NCI-H1694 treated with DMSO at 0.1 percent for 48 hours (cell line): Measurements from ENCODE around the gene MGMT.

ENCODE experiments used
- DNase-seq: peaks from one replicate; lab custom pipeline; 2025; lab: John Stamatoyannopoulos, UW

The MGMT gene

DNA sequence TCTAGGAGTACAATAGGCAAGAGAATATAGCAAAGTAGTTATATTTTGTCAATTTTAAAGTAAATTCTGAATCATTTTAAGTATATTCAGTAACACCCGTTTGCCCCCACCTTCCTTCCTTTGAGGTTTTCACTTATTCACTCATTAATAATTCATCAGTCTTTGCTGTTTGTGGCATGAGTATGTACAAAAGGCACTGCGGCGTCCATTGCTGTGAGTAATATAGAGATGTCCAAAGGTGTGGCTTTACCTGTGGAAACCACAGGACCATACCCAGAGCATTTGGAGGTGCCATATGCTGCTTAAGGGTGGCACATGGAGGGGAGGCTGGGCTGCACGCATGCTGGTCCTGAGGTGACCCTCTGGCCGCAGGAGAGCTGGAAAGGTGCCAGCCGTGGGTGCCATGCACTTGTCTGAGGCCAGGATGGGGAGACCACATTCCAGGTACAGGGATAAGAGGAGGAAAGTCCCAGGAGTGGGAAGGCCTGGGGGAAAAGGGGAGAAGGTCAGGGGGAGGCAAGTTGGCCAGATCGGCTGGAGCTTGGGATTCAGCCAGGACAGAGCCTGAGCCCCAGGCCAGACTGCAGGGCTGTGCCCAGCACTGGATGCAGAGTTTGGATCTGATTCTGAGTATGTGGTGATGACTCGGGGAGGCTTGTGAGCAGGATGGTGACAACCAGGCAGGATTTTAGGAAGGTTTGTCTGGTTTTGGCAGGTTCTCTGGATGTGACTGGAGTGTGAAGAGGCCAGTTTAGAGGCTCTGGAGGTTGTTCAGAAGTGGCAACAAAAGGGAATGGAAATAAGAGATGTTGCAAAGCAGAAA lies 223.4 kb downstream of the MGMT start:
- DNase-seq = no peak

DNA sequence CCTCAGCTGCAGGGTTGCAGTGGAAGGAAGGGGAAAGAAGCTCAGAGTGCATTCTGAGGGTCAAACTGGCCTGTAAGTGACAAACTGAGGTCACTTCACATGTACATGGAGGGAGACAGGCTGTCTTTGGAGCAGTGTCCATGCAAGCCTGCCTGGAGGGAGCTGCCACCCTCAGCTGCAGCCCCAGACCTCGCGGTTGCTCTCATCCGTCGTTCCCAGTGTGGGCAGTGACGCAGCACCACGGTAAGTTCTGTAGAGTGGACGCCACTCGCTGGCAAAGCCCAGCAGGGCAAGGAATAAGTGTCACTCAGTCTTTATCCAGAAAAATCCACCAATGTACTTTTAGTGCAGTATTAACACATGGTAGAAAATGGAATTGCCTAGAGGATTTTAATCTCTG lies 225.7 kb downstream of the MGMT start:
- no peak for DNase-seq

DNA sequence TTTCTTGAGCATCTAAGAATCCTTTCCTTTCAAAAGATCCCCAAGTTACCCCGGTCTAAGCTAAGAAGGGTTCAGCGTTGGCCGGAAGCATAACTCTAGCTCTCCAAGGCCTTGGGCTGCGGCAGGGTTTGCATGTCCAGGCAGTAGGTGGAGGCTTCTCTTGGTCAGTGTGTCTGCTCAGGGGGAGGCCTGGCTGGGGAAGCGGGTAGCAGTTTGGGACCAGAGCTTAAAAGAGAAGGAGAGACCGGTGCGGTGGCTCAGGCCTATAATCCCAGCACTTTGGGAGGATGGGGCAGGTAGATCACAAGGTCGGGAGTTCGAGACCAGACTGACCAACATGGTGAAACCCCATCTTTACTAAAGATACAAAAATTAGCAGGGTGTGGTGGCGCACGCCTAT lies 226.3 kb downstream of the MGMT start:
- no peak for DNase-seq

DNA sequence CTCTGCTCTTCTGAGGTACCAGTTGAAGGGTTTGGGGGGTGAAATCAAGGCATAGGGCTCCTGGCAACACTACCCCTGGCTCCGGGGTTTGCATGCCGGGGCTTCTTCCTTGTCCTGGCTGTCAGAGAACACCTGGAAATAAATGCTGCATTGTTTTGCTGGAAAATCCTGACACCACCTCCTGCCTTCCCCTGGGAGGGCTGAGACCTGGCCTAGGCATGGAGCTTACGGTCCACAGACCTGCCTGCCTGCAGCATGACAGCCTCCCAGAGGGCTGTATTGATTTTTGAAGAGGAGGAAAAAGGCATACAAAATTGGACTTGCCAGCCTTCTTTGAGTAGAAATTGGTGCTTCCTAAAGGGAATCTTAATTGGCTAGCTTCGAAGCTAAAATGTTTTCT lies 227.1 kb downstream of the MGMT start:
- DNase-seq = no peak

DNA sequence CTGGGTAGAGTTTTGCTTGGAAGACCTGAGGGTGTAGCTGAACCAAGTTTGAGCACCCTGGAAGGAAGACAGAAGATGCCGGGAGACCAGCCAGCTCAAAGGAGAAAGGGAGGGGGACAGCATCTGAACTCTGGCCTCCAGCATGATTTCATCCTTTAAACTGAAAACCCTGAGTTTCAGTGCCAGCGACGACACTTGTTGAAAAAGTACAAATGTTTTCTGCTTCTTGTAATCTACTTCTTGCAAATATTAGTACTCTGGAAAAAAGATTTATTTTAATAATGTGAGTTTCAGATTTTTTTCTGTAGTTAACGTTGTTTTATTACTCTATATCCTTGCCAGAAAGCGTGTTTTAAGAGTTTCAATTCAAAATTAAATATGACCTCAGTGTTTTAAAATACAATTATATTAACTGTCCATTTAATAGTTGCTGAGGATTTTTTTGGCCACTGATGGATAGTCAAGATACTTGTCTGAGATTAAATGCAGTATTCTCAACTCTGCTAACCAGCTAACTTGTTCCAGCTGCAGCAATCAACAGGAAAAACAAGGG lies 227.7 kb downstream of the MGMT start:
- no peak for DNase-seq

DNA sequence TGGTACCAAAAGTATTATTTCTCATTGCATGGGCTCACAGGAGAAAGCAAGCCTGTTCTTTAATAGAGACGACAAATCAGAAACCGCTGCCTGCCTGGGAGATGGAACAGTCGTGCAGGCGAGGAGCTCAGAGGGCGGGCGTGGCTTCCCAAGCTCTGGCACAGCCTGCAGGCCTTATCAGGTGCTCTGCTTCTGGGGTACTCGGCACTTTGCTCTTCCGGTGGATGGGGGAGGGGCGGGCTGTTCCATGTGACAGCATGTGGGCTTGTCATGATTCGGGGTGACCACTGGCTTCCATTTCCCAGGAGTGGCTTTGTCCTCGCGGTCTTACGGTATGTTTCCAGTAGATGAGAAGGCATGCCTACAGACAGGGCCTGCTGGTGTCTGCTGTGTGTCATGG lies 228.6 kb downstream of the MGMT start:
- DNase-seq = no peak

DNA sequence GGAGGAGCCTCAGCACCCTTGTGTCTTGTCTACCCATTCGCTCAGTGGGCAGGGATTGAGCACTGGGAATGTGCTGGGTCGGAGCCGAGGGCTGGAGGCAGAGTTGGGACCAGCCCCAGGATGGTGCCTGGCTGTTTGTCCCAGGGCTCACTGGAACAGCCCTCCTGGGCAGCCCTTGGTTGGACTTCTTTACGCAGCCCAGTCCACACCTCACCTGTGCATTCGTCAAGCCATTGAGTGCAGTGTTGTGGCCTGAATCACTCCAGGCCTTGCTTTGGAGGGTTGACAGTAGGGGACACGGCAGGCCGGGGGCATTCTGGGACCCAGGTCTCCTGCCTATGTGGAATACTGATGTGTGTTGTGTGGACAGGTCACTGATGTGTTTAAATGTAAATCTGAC lies 229.6 kb downstream of the MGMT start:
- no peak for DNase-seq

DNA sequence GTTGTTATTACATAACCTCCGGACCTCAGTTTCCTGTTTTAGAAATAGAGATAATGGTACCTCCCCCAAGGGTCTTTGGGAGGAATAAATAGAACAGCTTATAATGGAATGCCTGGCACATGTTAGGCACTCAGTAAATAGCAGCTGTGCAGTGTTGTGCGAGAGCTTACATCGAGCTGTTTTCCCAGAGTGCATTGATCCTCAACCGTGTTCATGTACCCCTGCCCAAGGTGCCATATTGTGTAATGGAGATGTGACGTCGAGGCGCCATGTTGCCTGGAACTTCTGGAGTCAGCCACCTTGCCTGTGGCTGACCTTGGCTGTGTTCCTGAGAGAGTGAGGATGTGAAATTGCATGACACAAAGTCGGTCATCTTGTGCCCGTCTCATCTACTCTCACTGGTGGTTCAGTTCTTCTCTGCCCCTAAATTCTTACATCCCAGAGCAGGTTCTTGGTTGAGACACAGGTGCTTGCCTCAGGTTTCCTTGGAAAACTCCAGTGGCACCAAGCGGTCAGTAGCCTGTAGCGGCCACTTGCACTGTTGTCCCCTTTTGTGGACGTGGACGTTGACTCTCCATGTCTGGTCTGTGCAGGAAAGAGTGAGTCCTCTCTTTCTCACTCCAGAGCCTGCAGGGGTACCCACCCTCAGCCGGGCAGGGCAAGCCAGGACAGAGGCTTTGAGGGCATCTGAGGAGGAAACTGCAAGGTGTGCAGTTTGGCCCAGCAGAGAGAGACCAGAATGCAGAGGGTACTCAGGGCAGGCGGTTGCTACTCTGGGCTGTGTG lies 230.6 kb downstream of the MGMT start:
- DNase-seq = no peak

DNA sequence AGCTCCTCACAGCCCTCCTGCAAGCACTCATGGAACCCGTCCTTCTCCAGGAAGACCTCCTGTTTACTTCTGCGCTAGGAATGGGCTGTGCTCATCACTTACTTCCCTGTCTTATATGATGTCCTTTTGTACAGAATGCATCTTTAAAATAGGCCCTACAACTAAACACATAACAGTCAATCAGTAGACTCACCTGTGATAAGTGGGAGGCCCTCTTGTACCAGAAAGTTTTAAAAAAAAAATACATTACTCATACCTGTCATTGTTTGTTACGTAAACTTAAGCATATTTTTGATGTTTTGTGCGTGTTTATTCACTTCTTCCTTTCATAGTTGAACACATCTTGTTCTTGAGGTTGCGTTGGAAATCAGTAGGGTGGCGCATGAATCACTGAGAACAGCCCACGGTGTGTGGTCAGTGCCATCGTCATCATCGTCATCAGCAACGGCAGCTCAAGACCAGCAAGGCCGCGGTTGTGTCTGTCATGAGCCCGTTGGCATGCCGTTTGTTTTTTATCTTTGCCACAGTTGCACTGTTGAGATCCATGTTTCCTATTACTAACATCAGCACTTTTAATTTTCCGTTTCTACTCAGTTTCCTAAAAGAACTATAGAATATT lies 232.8 kb downstream of the MGMT start:
- no peak for DNase-seq

DNA sequence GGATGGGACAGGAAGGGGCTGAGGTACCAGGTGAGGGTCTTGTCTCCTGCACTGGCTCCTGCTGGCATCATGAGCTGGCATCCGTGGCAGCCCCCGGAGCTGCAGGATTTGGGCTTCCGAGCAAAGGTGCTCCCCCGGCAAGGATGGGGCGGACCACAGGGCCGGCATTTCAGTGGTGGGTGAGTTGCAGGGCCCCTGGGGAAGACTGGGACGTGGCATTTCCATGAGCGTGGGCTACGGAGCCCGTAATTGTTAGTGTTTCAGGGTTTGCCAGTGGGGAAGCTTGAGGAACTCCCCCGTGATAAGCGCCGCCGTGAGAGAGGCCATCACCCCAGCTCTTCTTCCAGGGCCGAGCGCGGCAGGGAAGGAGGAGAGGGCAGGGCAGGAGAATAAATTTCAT lies 235.6 kb downstream of the MGMT start:
- no peak for DNase-seq

DNA sequence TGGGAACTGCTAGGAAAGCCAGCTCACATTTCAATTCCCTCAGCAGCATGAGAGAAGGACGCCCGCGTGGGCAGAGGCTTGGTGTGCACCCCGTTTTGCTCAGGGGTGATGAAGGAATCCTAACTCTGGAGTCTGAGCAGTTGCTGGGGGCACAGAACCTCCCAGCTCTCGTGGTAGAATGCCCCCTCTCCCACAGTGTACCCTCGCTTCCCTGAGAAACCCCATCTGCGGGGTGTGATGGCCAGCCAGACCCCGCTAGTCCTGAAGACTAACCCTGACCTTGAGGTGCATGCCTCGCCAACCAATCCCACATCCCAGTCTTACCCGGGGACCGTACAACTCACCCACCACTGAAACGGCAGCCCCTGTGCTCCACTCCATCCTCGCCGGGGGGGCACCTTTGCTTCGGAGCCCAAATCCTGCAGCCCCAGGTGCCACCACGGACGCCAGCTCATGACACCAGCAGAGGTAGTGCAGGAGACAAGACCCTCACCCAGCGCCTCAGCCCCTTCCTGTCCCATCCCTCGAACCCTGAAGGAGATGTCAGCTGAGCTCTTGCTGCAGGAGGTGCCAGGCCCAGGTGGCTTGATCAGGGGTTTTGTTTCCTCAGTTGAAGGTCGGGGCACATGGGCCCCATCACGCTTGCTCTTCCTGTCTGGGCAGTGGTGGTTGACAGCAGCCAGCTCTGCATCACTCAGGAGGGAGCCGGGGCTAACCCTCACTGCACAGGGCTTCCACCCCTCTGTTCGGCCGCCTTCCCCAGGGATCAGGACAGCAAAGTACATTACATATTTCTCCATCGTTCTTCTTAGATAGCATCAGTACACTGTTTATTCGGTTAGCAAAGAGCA lies 236.5 kb downstream of the MGMT start:
- DNase-seq = no peak

DNA sequence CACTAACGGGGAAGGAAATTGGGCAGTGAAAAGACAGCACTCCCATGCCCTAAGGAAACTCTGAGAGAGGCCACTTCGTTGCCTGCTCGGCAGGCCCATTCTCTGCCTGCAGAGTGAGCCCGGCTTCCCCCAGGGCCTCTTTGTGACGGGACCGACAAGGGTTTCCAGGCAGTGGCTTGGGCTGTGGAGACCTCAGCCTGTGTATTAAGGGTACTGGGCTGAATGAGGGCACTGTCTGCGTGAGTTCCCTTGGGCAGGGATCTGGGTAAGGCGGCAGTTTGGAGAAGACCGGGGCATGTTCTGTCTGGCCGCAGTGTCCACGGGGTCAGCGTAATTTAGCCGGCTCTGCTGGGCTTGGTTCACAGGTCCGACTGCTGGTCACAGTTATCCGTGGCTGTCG lies 237.2 kb downstream of the MGMT start:
- no peak for DNase-seq

DNA sequence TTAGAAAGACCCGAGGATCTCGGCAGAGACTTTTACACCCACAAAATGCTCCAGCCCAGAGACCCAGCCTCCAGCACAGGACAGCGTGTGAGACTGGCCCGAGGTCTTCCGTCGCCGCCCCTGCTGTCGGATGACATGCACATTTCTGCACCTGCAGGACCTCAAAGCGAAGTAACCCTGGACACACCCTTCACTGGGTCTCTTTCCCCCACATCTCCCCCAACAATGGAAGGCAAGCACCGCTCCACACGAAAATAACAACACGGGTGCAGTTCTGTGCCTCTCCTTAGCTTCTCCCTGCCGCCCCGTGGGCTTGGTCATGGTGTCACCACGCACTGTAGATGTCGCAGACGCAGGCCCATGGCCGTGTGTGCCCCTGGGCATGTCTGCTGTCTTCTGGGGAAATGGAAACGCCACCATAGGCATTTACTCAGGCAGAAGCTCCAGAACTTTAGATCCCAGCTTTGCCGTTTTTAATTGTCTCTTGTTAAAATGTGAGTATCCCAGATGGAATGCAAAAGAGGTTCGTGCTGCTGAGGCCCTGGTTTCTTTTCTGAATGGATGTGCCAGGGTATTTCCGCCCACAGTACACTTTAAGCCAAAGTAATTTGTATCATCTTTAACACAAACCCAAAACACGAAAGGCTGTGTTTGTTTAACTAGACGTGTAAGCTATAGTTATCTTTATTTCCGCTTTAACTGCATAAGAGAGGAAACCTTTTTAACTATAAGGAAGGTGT lies 237.9 kb downstream of the MGMT start:
- DNase-seq = no peak

DNA sequence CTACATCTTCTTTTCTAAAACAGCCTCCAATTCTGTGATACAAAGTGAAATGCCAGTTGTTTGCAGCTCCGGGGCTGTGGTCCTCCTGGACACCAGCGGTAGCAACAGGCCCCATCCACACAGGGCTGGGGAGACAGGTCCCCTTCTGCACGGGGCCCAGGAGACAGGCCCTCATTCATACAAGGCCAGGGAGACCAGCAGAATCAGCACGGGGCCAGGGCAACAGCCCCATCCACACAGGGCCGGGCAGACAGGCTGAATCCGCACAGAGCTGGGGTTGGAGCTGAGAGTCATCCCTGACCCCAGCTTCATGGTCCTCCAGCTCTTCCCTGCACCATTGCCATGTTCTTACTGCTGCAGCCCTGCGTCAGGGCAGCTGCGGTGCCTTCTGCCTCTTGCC lies 238.6 kb downstream of the MGMT start:
- DNase-seq = no peak

DNA sequence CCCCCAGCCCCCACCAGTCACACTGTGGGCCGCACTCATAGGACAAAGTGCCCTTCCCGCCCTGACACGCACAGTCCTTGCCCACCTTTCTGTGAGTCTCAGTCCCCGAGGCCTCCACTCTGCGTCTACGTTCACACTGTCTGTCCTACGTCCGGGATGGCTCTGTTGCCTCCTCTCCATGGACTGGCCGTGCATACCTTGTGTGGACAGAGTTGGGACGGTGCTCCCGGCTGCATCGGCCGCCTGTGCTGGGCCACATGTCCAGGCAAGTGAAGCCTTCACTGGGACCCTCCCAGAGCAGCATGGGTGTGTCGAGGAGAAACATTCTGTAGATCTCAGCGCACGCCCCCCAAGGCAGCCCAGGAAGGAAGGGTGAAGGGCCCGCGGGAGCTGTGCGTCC lies 239.0 kb downstream of the MGMT start:
- no peak for DNase-seq

DNA sequence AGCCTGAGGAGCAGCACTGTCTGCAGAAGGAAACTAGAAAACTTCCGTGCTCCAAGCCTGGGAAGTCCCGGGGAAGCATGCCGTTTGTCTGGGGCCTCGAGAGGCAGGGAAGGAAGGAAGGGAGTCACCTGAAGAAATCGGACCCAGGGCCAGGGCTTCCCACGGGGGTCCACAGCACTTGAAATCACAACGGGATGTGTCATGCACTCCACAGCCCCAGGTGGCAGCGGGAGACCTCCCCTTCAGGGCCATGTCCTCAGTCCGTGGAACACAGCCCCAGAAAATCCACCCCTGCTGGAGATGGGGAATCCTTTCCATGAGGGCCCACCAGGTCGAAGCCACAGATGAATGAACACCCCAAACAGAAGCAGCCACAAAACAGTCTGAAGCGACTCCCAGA lies 239.5 kb downstream of the MGMT start:
- no peak for DNase-seq

DNA sequence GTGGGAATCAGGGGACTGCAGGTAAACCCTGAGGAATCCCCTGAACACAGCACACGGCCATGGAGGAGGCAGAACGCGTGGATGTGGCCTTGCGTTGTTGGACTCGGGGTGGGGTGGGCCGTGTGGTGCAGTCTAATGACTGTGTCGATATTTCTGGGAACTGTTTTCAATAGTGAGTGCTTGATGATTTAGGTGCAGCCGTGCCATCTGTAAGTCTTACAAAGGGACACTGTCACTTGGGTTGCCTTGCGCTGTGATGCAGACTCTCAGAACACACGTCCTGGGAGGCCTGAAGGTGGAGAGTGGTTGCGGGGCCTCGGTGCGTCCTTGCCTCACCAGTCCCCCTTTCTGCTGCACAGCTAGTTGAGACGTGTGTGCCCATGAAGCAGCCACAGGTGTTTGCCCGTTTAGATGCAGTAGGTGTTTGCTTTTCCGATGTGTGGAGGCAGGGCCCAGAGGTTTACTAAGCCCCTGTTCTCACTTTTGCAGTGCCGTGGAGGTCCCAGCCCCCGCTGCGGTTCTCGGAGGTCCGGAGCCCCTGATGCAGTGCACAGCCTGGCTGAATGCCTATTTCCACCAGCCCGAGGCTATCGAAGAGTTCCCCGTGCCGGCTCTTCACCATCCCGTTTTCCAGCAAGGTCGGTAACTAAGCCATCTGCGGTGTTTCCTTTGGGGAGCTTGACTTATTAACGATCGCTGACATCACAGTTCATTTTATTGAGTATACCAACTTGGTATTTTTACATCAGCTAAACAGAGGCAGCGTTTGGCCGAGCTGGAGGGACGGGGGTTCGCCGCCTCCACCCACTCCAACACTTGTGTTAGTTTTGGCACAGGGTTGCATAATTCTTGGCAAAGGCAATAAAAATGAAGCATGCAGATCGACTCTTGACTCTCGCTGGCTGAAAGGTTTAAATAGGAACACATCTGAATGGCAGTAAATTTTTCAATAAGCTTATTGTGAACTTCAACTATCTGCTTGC lies 240.7 kb downstream of the MGMT start:
- DNase-seq = no peak

DNA sequence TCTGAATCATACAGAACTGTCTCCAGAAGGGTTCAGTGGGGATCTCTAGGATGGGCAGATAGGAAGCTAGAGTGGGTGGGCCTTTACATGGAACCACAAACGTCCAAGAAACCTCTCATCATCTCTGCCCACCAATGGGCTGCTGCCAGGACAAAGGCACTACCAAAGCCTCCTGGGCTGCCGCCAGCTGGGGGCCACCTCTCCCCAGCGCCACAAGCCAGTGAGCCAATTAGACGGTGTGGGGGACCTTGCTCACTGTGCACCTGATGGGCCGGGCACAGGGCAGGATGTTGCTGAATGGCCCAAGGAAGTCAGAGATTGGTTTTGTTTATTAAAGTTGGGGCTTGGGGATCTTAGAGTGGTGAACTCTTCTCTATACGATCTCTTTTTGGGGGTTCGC lies 242.1 kb downstream of the MGMT start:
- DNase-seq = no peak

DNA sequence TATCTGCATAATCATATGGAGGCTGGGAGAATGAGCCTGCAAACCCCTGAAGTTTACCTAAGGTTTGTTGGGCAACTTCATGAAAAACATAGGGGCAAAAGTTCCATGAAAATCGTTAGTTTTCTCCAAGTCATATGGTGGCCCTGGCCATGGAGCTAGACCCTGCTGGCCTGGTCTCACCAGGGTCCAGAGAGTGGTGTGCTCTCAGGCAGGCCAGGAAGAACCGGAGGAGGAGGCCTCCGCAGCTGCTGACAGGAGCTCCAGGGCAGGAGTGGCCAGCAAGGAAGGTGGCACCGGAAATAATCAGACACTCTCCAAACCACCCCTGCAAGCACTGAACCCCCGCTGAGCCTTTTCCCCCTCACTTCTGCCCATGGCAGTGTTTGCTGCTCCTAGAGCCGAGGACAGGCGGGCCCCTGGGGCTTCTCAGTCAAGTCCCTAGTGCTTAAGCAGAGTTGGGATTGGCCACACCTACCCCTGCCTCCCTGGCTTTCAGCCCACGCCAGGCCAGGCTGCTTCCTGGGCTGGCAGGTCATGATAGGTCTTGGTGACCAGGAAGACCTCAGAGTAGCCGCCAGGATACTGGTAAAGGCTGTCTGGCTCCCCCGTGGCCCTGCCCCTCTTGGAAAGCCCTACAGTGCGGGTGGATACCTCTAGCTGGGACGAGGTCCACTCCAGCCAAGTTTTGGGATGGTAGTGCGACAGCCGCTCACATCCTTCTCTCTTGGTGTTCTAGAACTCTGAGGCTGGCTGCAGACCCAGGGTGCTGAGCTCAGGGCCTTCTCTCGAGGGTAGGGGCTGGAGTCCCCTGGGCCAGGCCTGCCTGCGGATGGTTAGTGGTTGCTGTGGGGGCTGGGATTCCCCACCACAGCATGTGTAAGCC lies 242.8 kb downstream of the MGMT start:
- DNase-seq = no peak
